D721Med (cell line): Measurements from ENCODE around the gene GRK7.

Experiments
- DNase-seq: peaks from one replicate; pipeline ENCODE4 v3.0.0; 2011; ENCODE audit warnings: low spot score; ENCODE audit not compliant: insufficient read length
- FAIRE-seq: peaks from 2 replicates; lab custom pipeline; 2011; peaks lifted over from hg19 to GRCh38; lab: Jason Lieb, UNC
- TF ChIP-seq, protein P1 (sequence below): IDR thresholded peaks from 2 replicates; pipeline ENCODE4 v1.5.1; 2012; ENCODE audit warnings: mild to moderate bottlenecking, control low read depth; ENCODE audit not compliant: insufficient read depth; ENCODE audit errors: missing control alignments

Gene GRK7, protein sequence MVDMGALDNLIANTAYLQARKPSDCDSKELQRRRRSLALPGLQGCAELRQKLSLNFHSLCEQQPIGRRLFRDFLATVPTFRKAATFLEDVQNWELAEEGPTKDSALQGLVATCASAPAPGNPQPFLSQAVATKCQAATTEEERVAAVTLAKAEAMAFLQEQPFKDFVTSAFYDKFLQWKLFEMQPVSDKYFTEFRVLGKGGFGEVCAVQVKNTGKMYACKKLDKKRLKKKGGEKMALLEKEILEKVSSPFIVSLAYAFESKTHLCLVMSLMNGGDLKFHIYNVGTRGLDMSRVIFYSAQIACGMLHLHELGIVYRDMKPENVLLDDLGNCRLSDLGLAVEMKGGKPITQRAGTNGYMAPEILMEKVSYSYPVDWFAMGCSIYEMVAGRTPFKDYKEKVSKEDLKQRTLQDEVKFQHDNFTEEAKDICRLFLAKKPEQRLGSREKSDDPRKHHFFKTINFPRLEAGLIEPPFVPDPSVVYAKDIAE (N-terminal part only)

DNA sequence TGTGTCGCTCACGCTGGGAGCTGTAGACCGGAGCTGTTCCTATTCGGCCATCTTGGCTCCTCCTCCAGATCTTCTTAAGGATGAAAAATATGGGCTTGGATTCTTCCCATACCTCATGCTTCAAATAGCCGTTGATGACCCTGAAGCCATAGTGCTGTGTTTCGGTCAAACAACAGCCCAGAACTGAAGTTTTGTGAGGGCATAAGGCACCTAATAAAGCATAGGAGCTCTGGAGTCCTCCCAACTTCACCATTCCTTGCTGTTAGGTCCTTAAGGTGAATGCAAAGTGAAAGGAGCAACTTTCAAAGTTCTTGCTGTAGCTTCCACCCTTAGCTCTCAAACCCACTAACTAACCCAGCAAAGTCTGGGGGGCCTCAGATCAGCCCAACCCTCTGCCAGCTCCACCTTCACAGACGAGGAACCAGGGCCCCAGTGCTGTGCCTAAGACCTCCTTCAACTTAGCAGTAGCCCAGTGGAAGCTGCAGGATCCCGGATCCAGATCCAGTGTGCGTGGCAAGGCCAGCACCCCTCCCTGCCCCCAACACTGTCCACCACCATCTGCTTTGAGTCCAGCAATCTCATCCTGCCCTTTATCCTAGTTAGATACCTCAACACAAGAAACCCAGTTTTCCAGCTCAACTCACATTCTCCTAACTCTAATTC, at the start of gene GRK7:
Gene GRK7 (plus strand): TSS at position 321 of the 663 bp plus-strand sequence. CDS start 14,877 bp downstream, outside the sequence.
- FAIRE-seq (no peak), DNase-seq (no peak)
- TF ChIP-seq, protein P1, sequence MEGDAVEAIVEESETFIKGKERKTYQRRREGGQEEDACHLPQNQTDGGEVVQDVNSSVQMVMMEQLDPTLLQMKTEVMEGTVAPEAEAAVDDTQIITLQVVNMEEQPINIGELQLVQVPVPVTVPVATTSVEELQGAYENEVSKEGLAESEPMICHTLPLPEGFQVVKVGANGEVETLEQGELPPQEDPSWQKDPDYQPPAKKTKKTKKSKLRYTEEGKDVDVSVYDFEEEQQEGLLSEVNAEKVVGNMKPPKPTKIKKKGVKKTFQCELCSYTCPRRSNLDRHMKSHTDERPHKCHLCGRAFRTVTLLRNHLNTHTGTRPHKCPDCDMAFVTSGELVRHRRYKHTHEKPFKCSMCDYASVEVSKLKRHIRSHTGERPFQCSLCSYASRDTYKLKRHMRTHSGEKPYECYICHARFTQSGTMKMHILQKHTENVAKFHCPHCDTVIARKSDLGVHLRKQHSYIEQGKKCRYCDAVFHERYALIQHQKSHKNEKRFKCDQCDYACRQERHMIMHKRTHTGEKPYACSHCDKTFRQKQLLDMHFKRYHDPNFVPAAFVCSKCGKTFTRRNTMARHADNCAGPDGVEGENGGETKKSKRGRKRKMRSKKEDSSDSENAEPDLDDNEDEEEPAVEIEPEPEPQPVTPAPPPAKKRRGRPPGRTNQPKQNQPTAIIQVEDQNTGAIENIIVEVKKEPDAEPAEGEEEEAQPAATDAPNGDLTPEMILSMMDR: no peak

DNA sequence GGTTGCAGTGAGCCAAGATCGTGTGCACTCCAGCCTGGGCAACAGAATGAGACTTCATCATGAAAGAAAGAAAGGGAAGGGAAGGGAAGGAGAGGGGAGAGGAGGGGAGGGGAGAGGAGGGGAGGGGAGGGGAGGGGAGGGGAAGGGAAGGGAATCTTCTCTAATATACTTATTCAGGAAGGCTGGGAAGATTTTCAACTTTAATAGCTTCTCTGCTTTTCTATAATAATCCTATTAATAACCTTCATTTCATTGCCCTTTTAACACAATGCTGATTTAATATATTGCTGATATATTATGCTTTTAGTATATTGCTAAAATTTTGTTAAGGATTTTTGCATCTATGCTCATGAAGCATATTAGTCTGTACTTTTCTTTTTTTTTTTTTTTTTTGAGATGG, 48.5 kb upstream of the GRK7 start:
- no peak for FAIRE-seq
- no peak for DNase-seq
- TF ChIP-seq, protein P1: no peak

DNA sequence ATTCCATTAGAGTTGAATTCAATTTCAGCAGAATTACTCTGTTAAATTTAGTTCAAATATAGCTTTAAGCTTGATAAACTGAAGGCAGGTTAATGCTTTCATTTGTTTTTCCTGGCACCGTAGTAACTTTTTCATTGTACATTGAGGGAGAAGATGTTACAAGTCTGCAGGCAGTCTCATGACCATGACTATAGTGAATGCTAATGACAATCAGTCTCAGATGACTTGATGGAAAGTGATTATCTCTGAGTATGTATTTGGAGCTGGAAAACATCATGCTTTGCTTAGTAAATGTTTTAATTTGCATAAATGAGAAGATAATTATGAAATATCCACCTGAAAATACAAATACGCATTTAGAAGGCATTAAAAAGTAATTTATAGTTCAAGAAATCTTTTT, 41.1 kb upstream of the GRK7 start:
- FAIRE-seq (no peak), DNase-seq (no peak)
- TF ChIP-seq, protein P1: no peak

DNA sequence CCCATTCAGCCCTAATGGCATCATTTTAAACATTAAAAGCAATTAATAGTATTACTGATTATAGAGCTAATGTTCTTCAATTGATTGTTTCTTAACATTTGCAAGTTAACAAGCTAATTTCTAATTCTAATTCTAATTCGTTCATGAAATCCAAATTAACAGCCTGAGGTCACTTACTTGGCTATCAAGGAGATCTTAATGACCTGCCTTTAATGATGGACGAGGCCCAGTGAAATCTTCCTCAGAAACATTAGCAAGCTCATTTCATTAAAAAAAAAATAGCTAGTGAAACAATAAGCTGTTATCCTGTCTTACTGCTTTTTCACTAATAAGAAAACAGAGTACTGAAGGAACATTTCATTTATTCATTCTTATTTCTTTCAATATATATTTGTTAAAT, 40.6 kb upstream of the GRK7 start:
- no peak for FAIRE-seq
- TF ChIP-seq, protein P1: no peak
- DNase-seq: no peak

DNA sequence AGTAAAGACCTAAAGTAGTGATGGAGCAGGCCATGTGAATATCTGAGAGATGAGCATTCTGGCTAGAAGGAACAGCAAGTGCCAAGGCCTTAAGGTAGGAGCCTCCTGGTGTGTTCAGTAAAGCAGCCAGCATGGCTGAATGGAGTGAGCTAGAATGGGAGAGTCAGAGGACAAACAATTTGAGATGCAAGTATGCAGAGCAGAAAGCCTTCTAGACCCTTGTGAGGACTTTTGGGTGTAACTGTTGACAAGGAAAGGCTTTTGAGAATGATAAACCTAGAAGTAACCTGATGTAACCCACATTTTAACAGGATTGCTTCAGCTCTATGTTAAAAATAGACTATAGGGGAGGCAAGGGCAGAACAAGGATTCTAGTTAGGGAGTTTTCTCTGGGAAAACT, 40.0 kb upstream of the GRK7 start:
- TF ChIP-seq, protein P1: no peak
- DNase-seq (no peak), FAIRE-seq (no peak)

DNA sequence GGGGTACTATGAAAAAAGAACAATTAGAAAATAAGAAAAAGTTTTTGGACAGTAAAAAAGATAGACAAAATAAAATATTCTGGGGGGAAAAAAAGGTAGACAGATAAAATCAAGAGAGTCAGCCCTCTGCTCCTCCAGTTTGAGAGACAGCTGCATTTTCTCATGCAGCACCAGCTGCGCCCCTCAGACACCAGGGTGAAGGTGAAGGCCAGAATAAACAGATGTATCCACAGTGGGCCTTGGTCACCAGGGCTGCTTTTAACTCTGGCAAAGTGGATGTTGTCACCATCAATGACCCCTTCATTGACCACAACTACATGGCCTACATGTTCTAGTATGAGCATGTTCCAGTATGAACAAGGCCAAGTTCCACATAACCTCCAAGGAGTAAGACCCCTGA, 39.0 kb upstream of the GRK7 start:
- TF ChIP-seq, protein P1: no peak
- FAIRE-seq (no peak), DNase-seq (no peak)
